ENCODE results near the gene PMF1. TPM values are rescaled to one million over a fixed set of nuclear protein-coding genes. Genes with fewer than 3 reads are reported as not detected.
A peak's percentile ranks its signal among the peaks of the same experiment; 100 is the strongest.

The PMF1 gene
- total RNA-seq, 1 donor: 34.0 TPM

- Histone ChIP-seq H3K27me3 (ENCODE audit: insufficient read depth, low read length) (no peaks in the 10 kb centered on the region), H2AFZ (ENCODE audit: low read length) (no peak overlapping the region), H3K9me3 (ENCODE audit: low read depth, low read length) (no peaks in the 10 kb centered on the region), H3K27ac (ENCODE audit: low read depth, low read length) (no peak overlapping the region), H3K4me3 (ENCODE audit: insufficient read depth, low read length) (no peak overlapping the region), H3K4me1 (ENCODE audit: insufficient read depth, low read length) (peaks cover 35% of the 10 kb centered on the region), H4K20me1 (ENCODE audit: insufficient read depth, low read length) (no peaks in the 10 kb centered on the region), H3K79me2 (ENCODE audit: insufficient read depth, low read length) (no peaks in the 10 kb centered on the region), H3K36me3 (ENCODE audit: insufficient read depth, low read length) (peaks cover 16% of the 10 kb centered on the region), H3K4me2 (ENCODE audit: insufficient read depth, low read length) (no peak overlapping the region)
- no peak for TF ChIP-seq CTCF (IDR thresholded peaks at IDR 0.05; ENCODE audit: extremely low read depth, low read depth, low read length)
- DNase-seq (ENCODE audit: insufficient read length, low spot score, missing footprints): no peak
Observed at GRCh38 chr1:156238248-156238647, 25.4 kb downstream of the PMF1 start.

- Histone ChIP-seq H3K27ac (ENCODE audit: low read depth, low read length) (peak overlapping the region; percentile 49), H3K4me3 (ENCODE audit: insufficient read depth, low read length) (peak overlapping the region; percentile 23), H3K27me3 (ENCODE audit: insufficient read depth, low read length) (peaks cover 16% of the 10 kb centered on the region), H3K4me1 (ENCODE audit: insufficient read depth, low read length) (peaks cover 27% of the 10 kb centered on the region), H4K20me1 (ENCODE audit: insufficient read depth, low read length) (no peaks in the 10 kb centered on the region), H3K9me3 (ENCODE audit: low read depth, low read length) (no peaks in the 10 kb centered on the region), H3K36me3 (ENCODE audit: insufficient read depth, low read length) (peaks cover 9% of the 10 kb centered on the region), H3K4me2 (ENCODE audit: insufficient read depth, low read length) (peak overlapping the region; percentile 52), H3K79me2 (ENCODE audit: insufficient read depth, low read length) (no peaks in the 10 kb centered on the region), H2AFZ (ENCODE audit: low read length) (no peak overlapping the region)
- no peak for TF ChIP-seq CTCF (IDR thresholded peaks at IDR 0.05; ENCODE audit: extremely low read depth, low read depth, low read length)
- DNase-seq (ENCODE audit: insufficient read length, low spot score, missing footprints): peak; percentile 99
Observed at GRCh38 chr1:156241311-156241811, 28.6 kb downstream of the PMF1 start.

DNA sequence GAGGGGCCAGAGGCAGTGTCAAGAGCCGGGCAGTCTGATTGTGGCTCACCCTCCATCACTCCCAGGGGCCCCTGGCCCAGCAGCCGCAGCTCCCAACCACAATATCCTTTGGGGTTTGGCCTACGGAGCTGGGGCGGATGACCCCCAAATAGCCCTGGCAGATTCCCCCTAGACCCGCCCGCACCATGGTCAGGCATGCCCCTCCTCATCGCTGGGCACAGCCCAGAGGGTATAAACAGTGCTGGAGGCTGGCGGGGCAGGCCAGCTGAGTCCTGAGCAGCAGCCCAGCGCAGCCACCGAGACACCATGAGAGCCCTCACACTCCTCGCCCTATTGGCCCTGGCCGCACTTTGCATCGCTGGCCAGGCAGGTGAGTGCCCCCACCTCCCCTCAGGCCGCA is 29.1 kb downstream of the PMF1 start, which contains the start of gene BGLAP:
Gene BGLAP, plus strand, starts transcription at position 259 of the 400 bp plus-strand sequence. Its CDS starts 48 bp downstream, at position 307.
- H3K4me2 ChIP-seq (ENCODE audit: insufficient read depth, low read length): peak within 1 kb of the TSS; percentile 52
- H3K27ac ChIP-seq (ENCODE audit: low read depth, low read length): peak within 1 kb of the TSS; percentile 49

GRCh38 chr1:156242738-156243137 is 29.9 kb downstream of the PMF1 start:
- H3K27me3 ChIP-seq (ENCODE audit: insufficient read depth, low read length): peaks cover 19% of the 10 kb centered on the region
- no peaks in the 10 kb centered on the region for H3K9me3 ChIP-seq (ENCODE audit: low read depth, low read length)
- H3K36me3 ChIP-seq (ENCODE audit: insufficient read depth, low read length): no peaks in the 10 kb centered on the region
- no peak for DNase-seq (ENCODE audit: insufficient read length, low spot score, missing footprints)
- peaks cover 27% of the 10 kb centered on the region for H3K4me1 ChIP-seq (ENCODE audit: insufficient read depth, low read length)
- H3K79me2 ChIP-seq (ENCODE audit: insufficient read depth, low read length): no peaks in the 10 kb centered on the region
- H2AFZ ChIP-seq (ENCODE audit: low read length): no peak overlapping the region
- H3K4me3 ChIP-seq (ENCODE audit: insufficient read depth, low read length): no peak overlapping the region
- peak overlapping the region; percentile 52 for H3K4me2 ChIP-seq (ENCODE audit: insufficient read depth, low read length)
- no peak for TF ChIP-seq CTCF (IDR thresholded peaks at IDR 0.05; ENCODE audit: extremely low read depth, low read depth, low read length)
- no peaks in the 10 kb centered on the region for H4K20me1 ChIP-seq (ENCODE audit: insufficient read depth, low read length)
- H3K27ac ChIP-seq (ENCODE audit: low read depth, low read length): no peak overlapping the region

More for the DNA sequence above, 29.1 kb downstream of the PMF1 start, which contains the start of gene BGLAP:
- Histone ChIP-seq H3K4me3 (ENCODE audit: insufficient read depth, low read length) (peak within 1 kb of the TSS; percentile 23), H3K27me3 (ENCODE audit: insufficient read depth, low read length) (peaks cover 19% of the 10 kb centered on the region), H3K79me2 (ENCODE audit: insufficient read depth, low read length) (no peaks in the 10 kb centered on the region), H4K20me1 (ENCODE audit: insufficient read depth, low read length) (no peaks in the 10 kb centered on the region), H3K9me3 (ENCODE audit: low read depth, low read length) (no peaks in the 10 kb centered on the region), H3K4me1 (ENCODE audit: insufficient read depth, low read length) (peaks cover 27% of the 10 kb centered on the region), H3K36me3 (ENCODE audit: insufficient read depth, low read length) (peaks cover 3% of the 10 kb centered on the region), H2AFZ (ENCODE audit: low read length) (no peak within 1 kb of the TSS)
- TF ChIP-seq CTCF (IDR thresholded peaks at IDR 0.05; ENCODE audit: extremely low read depth, low read depth, low read length): no peak
- peak; percentile 76 for DNase-seq (ENCODE audit: insufficient read length, low spot score, missing footprints)

Data from osteoblast (primary cell).